Calu3 (cell line): ENCODE data around the gene ARID5B. TPM values are rescaled to one million over a fixed set of nuclear protein-coding genes. Genes with fewer than 3 reads are reported as not detected.

Experiments
- BruUV-seq: library from RNA; stranded (reverse); fragments of 400-500 nt; replicated peaks from 2 replicates; lab custom pipeline; 2021; lab: Mats Ljungman, UMichigan
- CTCF ChIA-PET: fragments of 300-600 bp; sonication (Branson Sonifier 250); formaldehyde crosslinking; loops from one replicate; lab custom pipeline; 2022; ENCODE audit warnings: antibody characterized with exemption; lab: Charles Lee
- DNase-seq: peaks from one replicate; pipeline ENCODE4 v3.0.0; 2022
- H3K27ac Mint-ChIP-seq: one replicate; pipeline ENCODE4 v1.8.0; 2022; ENCODE audit warnings: mixed read lengths; ENCODE audit not compliant: unreplicated experiment
- H3K27me3 Mint-ChIP-seq: one replicate; pipeline ENCODE4 v1.8.0; 2022; ENCODE audit warnings: mixed read lengths; ENCODE audit not compliant: unreplicated experiment
- H3K36me3 Mint-ChIP-seq: one replicate; pipeline ENCODE4 v1.8.0; 2022; ENCODE audit warnings: mild to moderate bottlenecking, moderate library complexity, mixed read lengths; ENCODE audit not compliant: insufficient read depth, unreplicated experiment
- H3K4me1 Mint-ChIP-seq: one replicate; pipeline ENCODE4 v1.8.0; 2022; ENCODE audit warnings: mild to moderate bottlenecking, low read depth, mixed read lengths; ENCODE audit not compliant: unreplicated experiment
- H3K4me3 Mint-ChIP-seq: one replicate; pipeline ENCODE4 v1.8.0; 2022; ENCODE audit warnings: mild to moderate bottlenecking, low read depth, moderate library complexity, mixed read lengths; ENCODE audit not compliant: unreplicated experiment
- H3K9me3 Mint-ChIP-seq: one replicate; pipeline ENCODE4 v1.8.0; 2022; ENCODE audit warnings: low read depth, mixed read lengths; ENCODE audit not compliant: unreplicated experiment
- intact Hi-C: fragments of 100-400 bp; cut with micrococcal nuclease; formaldehyde crosslinking; loops from one replicate; pipeline ENCODE4 v1.10.0; 2022; ENCODE audit not compliant: unreplicated experiment
- total RNA-seq: library from RNA; stranded (reverse); gene quantifications from 2 replicates; pipeline ENCODE4 v1.2.3, GENCODE V29; 2022
- TF ChIP-seq, protein P1 (sequence below): fragments of 200-600 bp; IDR thresholded peaks from one replicate; pipeline ENCODE4 v1.8.0; 2022; ENCODE audit warnings: antibody characterized with exemption; ENCODE audit not compliant: unreplicated experiment

Gene ARID5B
- total RNA-seq, 1 experiment from 2014 or later: 10.0 TPM

DNA sequence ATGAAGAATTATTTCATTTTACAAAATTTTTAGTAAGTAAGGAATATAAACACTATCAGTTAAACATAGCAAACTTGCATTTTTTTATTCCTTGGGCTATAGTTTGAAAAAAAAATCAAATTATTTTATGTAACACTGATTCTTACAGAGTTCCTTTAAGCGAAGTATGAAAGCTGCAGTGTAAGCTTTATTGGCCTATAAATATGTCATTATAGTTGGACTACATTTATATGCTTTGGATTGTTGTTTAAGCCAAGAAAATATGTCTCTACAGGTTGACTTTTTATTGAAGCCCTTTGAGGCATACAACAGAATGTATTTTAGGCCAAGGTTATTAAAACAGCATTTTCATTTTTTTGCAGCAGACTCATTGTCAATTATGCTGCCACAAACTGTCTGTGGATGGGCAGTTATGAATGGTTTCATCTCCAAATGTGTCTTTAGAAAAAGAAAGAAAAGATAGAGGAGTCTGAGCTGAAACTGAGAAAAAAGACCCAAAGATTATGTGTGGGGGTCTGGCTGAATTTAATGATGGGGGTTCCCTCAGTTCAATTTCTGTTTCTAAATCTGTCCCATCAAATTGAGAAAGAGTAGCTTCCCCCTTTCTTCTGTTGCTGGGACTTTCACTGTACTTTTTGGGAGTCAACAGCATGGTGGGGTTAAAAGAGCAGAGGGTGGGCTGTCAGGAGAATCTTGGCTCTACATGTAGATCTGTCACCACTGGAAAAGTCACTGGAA, 43.1 kb downstream of the ARID5B start:
- H3K36me3 Mint-ChIP-seq: peaks cover 15% of the 10 kb centered on the region
- intact Hi-C loops: loop anchor here (2.0 to 5.0 kb wide), 3 partner anchors 48 to 182 kb away; no protein-coding TSS in a partner anchor
- no peaks in the 10 kb centered on the region for H3K27me3 Mint-ChIP-seq
- peak overlapping the region; percentile 94 for H3K27ac Mint-ChIP-seq
- no peaks in the 10 kb centered on the region for H3K9me3 Mint-ChIP-seq
- DNase-seq: no peak
- no TSS peak for BruUV-seq
- TF ChIP-seq, protein P1, sequence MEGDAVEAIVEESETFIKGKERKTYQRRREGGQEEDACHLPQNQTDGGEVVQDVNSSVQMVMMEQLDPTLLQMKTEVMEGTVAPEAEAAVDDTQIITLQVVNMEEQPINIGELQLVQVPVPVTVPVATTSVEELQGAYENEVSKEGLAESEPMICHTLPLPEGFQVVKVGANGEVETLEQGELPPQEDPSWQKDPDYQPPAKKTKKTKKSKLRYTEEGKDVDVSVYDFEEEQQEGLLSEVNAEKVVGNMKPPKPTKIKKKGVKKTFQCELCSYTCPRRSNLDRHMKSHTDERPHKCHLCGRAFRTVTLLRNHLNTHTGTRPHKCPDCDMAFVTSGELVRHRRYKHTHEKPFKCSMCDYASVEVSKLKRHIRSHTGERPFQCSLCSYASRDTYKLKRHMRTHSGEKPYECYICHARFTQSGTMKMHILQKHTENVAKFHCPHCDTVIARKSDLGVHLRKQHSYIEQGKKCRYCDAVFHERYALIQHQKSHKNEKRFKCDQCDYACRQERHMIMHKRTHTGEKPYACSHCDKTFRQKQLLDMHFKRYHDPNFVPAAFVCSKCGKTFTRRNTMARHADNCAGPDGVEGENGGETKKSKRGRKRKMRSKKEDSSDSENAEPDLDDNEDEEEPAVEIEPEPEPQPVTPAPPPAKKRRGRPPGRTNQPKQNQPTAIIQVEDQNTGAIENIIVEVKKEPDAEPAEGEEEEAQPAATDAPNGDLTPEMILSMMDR: no peak
- H3K4me3 Mint-ChIP-seq: peak overlapping the region; percentile 28
- CTCF ChIA-PET: interaction anchor here (0.6 to 2.1 kb wide), 9 partner anchors 12 to 193 kb away, joined by 3 to 10 read pairs (median 3); no protein-coding TSS in a partner anchor
- H3K4me1 Mint-ChIP-seq: peaks cover 43% of the 10 kb centered on the region

DNA sequence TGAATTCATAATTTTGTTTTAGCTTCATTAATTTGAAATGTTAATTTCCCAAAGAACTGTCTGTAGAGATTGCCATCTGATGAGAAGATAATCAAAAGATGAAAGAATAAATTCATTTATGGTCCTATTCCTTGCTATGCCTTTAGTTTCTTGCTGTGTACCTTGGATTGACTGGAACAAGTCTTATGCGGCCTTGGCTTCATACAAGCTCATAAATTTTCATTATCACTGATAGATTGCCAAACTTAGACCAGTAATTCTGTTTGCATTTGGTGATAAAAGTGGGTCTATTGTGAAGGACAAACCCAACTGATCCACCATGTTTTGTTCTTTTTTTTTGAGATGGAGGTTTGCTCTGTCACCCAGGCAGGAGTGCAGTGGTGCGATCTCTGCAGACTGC, 48.2 kb downstream of the ARID5B start:
- no peak overlapping the region for H3K4me3 Mint-ChIP-seq
- DNase-seq: no peak
- TF ChIP-seq, protein P1: no peak
- no peaks in the 10 kb centered on the region for H3K27me3 Mint-ChIP-seq
- BruUV-seq: no TSS peak
- H3K4me1 Mint-ChIP-seq: peaks cover 18% of the 10 kb centered on the region
- no peak overlapping the region for H3K27ac Mint-ChIP-seq
- no peaks in the 10 kb centered on the region for H3K36me3 Mint-ChIP-seq
- CTCF ChIA-PET: interaction anchor here (0.6 kb wide), 1 partner anchor 1075 kb away, joined by 3 read pairs; no protein-coding TSS in a partner anchor
- no peaks in the 10 kb centered on the region for H3K9me3 Mint-ChIP-seq
- intact Hi-C loops: no loop called here

DNA sequence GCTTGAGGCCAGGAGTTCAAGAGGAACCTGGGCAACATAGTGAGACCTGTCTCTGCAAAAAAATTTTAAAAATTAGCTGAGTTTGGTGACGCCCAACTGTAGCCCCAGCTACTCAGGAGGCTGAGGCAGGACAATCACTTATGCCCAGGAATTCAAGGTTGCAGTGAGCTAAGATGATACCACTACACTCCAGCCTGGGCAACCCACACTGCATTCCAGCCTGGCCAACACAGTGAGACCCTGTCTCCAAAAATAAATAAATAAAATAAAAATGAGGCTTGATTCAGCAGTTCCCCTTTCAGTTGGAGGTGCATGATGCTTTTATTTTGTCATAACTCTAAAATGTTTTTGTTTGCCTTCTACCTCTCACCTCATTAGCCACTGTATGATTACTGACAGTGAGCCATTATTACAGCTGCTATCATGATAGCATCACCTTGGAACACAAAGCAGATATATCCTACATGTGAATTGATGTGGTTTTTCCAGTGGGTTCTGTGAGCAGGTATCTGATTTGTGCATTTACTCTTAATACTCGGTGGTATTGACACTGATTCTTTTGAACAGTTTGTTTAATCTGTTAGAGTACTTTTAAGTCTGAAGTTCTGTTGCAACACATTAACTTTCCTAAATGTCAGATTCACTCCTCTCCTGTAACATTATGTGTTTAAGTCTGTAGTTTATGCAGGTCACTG, 49.1 kb downstream of the ARID5B start:
- Mint-ChIP-seq H3K36me3 (no peaks in the 10 kb centered on the region), H3K4me3 (no peak overlapping the region), H3K27me3 (no peaks in the 10 kb centered on the region), H3K4me1 (peaks cover 13% of the 10 kb centered on the region), H3K27ac (no peak overlapping the region), H3K9me3 (no peaks in the 10 kb centered on the region)
- TF ChIP-seq, protein P1: no peak
- no TSS peak for BruUV-seq
- intact Hi-C loops: no loop called here
- CTCF ChIA-PET: interaction anchor here (0.6 kb wide), 2 partner anchors 9 to 75 kb away, joined by 4 to 6 read pairs; no protein-coding TSS in a partner anchor
- DNase-seq: no peak

DNA sequence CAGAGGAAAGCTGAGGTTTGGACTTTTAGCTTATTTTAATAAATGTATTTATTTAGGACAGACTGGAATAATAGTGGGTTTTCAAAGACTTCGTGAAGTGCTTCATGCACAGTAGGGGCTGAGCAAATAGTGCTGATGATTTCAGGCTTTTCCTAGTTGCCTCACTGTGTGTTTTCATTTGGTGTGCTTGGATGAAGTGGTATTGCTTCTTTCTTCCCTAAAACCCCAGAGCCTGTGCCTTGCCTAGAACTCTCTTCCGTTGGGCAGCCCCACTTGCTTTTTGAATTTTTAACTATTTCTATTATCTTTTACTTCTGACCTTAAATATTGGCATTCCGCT, 49.6 kb downstream of the ARID5B start:
- TF ChIP-seq, protein P1: no peak
- no peaks in the 10 kb centered on the region for H3K9me3 Mint-ChIP-seq
- no peaks in the 10 kb centered on the region for H3K27me3 Mint-ChIP-seq
- H3K27ac Mint-ChIP-seq: no peak overlapping the region
- no peaks in the 10 kb centered on the region for H3K36me3 Mint-ChIP-seq
- intact Hi-C loops: no loop called here
- H3K4me3 Mint-ChIP-seq: no peak overlapping the region
- BruUV-seq: no TSS peak
- CTCF ChIA-PET: interaction anchor here (0.6 kb wide), 1 partner anchor 75 kb away, joined by 6 read pairs; no protein-coding TSS in a partner anchor
- DNase-seq: no peak
- peaks cover 13% of the 10 kb centered on the region for H3K4me1 Mint-ChIP-seq
